ENCODE measurements around the gene MRPL1. TPM values are rescaled to one million over a fixed set of nuclear protein-coding genes. Genes with fewer than 3 reads are reported as not detected.

The MRPL1 gene
- total RNA-seq, 1 experiment from 2014 or later, result 25.7 TPM

- TF ChIP-seq CTCF (IDR thresholded peaks at IDR 0.05), result no peak
Observed at GRCh38 chr4:77996076-77996475, 133.4 kb downstream of the MRPL1 start (continued).

DNA sequence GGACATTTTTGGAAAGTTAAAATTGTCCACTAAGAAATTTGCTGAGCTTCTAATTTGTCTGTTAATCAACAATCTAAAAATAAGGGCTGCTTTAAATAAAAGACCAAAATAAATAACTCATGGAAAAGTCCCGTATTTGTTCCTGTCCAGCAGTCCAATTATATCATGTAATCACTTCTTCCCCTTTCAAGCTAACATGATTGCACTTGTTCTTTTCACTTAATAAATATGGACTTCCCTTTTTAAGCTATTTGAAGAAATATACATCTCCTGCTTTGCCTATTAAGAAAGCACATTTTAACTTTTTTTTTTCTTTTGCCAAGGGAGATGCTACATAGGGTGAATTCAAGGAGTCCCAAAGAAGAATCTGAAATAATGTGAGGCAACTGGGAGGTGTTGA is 138.9 kb downstream of the MRPL1 start:
- H3K9me3 Mint-ChIP-seq, result peaks cover 9% of the 10 kb centered on the region
- no peaks in the 10 kb centered on the region; the same call in 1 of the 2 replicates for H3K27me3 Mint-ChIP-seq (ENCODE audit: low read depth)
- ATAC-seq (no peak), DNase-seq (ENCODE audit: low spot score) (no peak)
- H3K36me3 Mint-ChIP-seq, result peaks cover 5% of the 10 kb centered on the region; the same call in 1 of the 2 replicates
- no peak overlapping the region for H3K4me3 Mint-ChIP-seq
- POLR2A ChIA-PET, result no interaction called here
- peaks cover 5% of the 10 kb centered on the region for H3K4me1 Mint-ChIP-seq
- TF ChIP-seq MLX (CRISPR knock-in tag; IDR thresholded peaks at IDR 0.05) (no peak), CTCF (IDR thresholded peaks at IDR 0.05) (no peak), TEAD4 (CRISPR knock-in tag; IDR thresholded peaks at IDR 0.05) (no peak), ATF3 (CRISPR knock-in tag; conservative IDR thresholded peaks at IDR 0.05) (no peak), RELA (CRISPR knock-in tag; IDR thresholded peaks at IDR 0.05; ENCODE audit: borderline replicate concordance) (no peak), GTF2I (CRISPR knock-in tag; conservative IDR thresholded peaks at IDR 0.05) (no peak), OVOL2 (CRISPR knock-in tag; IDR thresholded peaks at IDR 0.05; ENCODE audit: borderline replicate concordance) (no peak), GRHL2 (CRISPR knock-in tag; IDR thresholded peaks at IDR 0.05; ENCODE audit: insufficient replicate concordance, severe bottlenecking) (no peak), NR1H2 (CRISPR knock-in tag; IDR thresholded peaks at IDR 0.05) (no peak), CREB1 (CRISPR knock-in tag; IDR thresholded peaks at IDR 0.05) (no peak), JAZF1 (CRISPR knock-in tag; IDR thresholded peaks at IDR 0.05) (no peak), ELF4 (CRISPR knock-in tag; IDR thresholded peaks at IDR 0.05; ENCODE audit: low read depth) (no peak)
- TF ChIP-seq, protein P1, sequence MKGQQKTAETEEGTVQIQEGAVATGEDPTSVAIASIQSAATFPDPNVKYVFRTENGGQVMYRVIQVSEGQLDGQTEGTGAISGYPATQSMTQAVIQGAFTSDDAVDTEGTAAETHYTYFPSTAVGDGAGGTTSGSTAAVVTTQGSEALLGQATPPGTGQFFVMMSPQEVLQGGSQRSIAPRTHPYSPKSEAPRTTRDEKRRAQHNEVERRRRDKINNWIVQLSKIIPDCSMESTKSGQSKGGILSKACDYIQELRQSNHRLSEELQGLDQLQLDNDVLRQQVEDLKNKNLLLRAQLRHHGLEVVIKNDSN (CRISPR knock-in tag; IDR thresholded peaks at IDR 0.05), result no peak
- CTCF ChIA-PET, result no interaction called here
- H3K27ac Mint-ChIP-seq, result no peak overlapping the region

- POLR2A ChIA-PET, result no interaction called here
- Mint-ChIP-seq H3K4me1 (peaks cover 5% of the 10 kb centered on the region), H3K36me3 (peaks cover 5% of the 10 kb centered on the region; the same call in 1 of the 2 replicates), H3K27me3 (ENCODE audit: low read depth) (no peaks in the 10 kb centered on the region; the same call in 1 of the 2 replicates), H3K27ac (0 out of 2 replicates have a peak overlapping the region, but pooled peaks have one; percentile 14), H3K9me3 (peaks cover 9% of the 10 kb centered on the region), H3K4me3 (no peak overlapping the region)
- ATAC-seq (no peak), DNase-seq (ENCODE audit: low spot score) (no peak)
- CTCF ChIA-PET, result interaction anchor here (1.7 kb wide), 1 partner anchor 8 kb away, joined by 7 read pairs; no protein-coding TSS in a partner anchor
- TF ChIP-seq MLX (CRISPR knock-in tag; IDR thresholded peaks at IDR 0.05) (no peak), ATF2 (CRISPR knock-in tag; IDR thresholded peaks at IDR 0.05; ENCODE audit: borderline replicate concordance, low read depth) (no peak), USF2 (CRISPR knock-in tag; IDR thresholded peaks at IDR 0.05) (no peak), TCF7 (CRISPR knock-in tag; IDR thresholded peaks at IDR 0.05; ENCODE audit: low read depth) (no peak), FOXP1 (CRISPR knock-in tag; IDR thresholded peaks at IDR 0.05; ENCODE audit: borderline replicate concordance) (no peak), FOXK1 (CRISPR knock-in tag; IDR thresholded peaks at IDR 0.05) (no peak), ATF3 (CRISPR knock-in tag; conservative IDR thresholded peaks at IDR 0.05) (no peak), TP53 (CRISPR knock-in tag; IDR thresholded peaks at IDR 0.05) (no peak), FOXJ3 (CRISPR knock-in tag; IDR thresholded peaks at IDR 0.05; ENCODE audit: borderline replicate concordance) (no peak)
- TF ChIP-seq, protein P2, sequence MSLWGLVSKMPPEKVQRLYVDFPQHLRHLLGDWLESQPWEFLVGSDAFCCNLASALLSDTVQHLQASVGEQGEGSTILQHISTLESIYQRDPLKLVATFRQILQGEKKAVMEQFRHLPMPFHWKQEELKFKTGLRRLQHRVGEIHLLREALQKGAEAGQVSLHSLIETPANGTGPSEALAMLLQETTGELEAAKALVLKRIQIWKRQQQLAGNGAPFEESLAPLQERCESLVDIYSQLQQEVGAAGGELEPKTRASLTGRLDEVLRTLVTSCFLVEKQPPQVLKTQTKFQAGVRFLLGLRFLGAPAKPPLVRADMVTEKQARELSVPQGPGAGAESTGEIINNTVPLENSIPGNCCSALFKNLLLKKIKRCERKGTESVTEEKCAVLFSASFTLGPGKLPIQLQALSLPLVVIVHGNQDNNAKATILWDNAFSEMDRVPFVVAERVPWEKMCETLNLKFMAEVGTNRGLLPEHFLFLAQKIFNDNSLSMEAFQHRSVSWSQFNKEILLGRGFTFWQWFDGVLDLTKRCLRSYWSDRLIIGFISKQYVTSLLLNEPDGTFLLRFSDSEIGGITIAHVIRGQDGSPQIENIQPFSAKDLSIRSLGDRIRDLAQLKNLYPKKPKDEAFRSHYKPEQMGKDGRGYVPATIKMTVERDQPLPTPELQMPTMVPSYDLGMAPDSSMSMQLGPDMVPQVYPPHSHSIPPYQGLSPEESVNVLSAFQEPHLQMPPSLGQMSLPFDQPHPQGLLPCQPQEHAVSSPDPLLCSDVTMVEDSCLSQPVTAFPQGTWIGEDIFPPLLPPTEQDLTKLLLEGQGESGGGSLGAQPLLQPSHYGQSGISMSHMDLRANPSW (CRISPR knock-in tag; conservative IDR thresholded peaks at IDR 0.05; ENCODE audit: low read depth), result no peak
Observed at GRCh38 chr4:78002260-78002659, 139.6 kb downstream of the MRPL1 start.
